ENCODE results near the gene WNK1.
A peak's percentile ranks its signal among the peaks of the same experiment; 100 is the strongest.
"Not testable (repeated sequence)": the region's sequence is repeated elsewhere in the genome, so short reads cannot be mapped to it uniquely, and the experiment has no call there.

WNK1 gene

DNA sequence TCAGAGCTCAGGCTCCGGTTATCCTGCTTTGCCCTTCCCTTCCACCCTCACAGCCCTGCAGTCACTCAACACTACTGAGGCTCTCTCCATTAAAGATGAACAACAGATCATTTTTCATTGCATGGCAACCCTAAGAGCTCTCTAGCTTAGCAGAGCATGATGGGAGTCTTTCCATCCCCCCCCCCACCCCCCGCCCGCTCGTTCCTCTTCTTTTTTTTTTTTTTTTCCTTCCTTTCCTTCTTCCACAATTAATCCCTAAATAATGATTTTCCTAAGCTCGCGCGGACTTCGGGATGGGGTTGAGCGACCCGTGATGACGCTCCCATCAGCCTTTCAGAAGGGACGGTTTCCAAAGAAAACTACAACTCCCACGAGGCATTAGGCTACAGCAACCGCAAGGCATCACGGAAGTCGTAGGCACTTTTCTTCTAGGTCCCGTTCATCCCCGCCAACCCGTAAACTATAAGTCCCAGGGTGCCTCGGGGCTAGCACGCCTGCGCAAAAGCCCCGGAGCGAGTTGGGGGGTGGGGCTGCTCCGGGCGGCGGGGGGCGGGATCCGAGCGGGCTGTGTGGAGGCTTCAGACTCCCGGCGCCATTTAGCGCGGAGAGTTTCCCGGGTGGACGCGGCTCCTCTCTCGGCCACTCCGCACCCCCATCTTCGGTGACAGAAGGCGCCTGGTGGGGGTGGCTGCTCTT, at the start of gene WNK1:
Gene WNK1 (plus strand): TSS at position 581 of the 696 bp plus-strand sequence. CDS start 987 bp downstream, outside the sequence.
- peak; percentile 95 to 97 for DNase-seq (ENCODE audit: low read depth in 2 of 2)

DNA sequence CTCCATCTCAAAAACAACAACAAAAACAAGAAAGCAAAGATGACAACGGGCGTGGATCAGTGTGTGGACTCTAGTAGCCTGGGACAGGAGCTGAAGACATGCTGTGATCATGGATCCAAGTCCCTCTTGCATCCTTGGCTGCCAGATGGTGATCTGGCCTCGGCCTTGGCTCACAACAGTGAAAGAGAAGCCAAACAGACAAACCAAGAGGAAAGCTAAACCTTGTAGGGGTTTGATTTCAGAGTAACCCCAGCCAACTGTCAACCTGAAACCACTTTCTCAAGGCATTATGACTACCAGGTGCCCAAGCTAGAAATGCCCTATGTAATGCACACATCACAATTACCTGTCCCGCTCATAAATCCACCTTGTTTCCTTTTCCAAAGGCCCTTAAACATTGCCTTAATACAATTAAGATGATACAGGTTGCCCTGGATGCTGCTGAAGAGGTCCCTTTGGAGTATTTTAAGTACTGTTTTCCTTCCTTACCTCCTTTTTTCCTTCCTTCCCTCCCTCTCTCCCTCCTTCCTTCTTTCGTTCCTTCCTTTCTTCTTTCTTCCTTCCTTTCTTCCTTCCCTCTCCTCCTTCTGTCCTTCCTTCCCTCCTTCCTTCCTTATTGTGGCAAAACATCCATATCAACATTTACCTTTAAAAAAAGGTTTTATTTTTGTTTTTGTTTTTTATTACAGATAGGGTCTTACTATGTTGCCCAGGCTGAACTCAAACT, 47.7 kb upstream of the WNK1 start:
- no peak for DNase-seq (ENCODE audit: low read depth in 2 of 2)

DNA sequence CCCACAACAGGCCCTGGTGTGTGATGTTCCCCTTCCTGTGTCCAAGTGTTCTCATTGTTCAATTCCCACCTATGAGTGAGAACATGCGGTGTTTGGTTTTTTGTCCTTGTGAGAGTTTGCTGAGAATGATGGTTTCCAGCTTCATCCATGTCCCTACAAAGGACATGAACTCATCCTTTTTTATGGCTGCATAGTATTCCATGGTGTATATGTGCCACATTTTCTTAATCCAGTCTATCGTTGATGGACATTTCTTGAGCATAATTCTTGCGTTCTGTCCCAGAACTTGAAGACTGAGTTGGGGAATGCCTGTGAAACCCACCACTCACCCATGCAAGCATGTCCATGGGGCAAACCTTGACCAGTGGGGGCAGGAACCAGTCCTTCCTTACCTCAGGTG, 44.3 kb upstream of the WNK1 start:
- DNase-seq (ENCODE audit: low read depth in 2 of 2) = not testable (repeated sequence)

DNA sequence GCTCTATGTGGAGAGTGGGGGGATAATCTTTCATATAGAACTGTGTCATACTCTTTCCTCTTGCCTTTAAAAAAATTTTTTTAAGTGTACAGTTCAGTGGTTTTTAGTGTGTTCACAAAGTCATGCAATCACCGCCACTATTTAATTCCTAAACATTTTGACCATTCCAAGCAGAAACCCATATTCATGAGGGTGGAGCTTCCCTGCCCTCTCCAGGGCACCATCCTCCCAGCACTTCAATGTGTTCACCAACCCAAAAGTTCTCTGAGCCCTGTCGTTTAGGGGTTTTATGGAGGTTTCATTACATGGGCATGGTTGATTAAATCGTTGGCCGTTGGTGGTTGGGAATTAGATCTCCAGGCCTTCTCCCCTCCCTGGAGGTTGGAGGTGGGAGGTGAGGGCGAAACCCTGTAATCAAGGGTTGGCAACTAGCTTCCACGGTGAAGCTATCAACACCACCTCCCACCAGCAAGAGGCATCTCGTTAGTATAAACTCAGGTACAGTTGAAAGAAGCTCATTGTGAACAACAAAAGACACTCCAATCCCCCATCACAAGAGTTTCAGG, 42.8 kb upstream of the WNK1 start:
- DNase-seq (ENCODE audit: low read depth in 2 of 2) = no peak

DNA sequence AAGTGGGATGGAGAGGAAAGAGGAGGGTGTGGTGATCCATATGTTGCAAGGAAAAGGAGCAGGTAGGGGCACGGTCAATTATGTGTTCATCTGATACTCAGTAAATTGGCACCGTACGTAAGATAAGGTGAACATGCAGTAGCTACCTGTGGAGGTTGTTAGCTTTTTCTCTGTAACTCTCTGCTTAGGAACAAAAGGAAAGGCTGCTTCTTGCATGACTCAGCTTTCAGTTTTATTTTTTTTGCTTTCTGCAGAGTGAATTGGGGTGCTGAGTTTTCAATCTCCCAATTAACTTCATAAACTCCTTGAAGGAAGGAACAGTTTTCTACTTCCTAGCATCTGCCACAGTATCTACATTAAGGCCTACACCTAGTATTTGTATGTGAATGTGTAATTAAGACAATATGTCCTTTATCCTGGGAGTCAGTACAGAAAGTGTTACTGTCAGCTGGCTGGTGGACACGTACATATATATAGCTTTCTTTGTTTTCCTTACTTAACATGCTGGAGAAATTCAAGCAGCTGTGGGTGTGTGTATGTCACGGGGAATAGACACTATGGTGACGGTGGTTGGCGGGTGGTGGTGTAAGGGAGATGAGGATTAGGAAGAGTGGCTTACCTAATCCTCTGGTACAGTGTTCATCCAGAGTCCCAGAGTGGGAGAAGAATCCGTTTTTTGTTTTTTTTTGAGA, 40.1 kb upstream of the WNK1 start:
- DNase-seq (ENCODE audit: low read depth in 2 of 2) = no peak

DNA sequence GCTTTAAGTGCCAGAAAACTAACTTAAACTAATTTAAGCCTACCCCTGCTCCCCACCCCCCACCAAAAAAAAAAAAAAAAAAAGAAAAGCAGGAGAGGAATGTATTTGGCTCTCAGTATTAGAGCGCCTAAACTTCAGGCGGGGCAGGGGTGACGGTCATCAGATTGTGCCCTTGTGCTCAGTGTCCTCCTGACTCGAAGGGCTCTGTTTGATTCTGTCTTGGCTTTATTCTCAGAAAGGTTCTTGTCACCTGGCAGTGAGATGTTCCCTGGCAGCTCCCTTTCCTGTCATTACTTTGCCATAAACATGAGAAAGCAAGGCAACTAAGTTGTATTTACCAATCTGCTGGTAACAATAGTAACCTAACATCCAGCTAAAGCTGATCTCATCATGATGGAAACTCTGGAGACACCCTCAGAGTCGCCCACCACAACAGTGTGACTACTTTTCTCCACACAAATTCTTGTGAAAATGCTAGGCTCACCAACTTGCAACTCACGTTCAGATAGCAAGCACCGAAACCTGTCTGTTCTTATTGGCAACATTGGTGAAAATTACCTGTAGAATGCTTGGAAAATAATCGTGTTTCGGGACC, 39.0 kb upstream of the WNK1 start:
- DNase-seq (ENCODE audit: low read depth in 2 of 2) = peak; percentile 44 to 50

DNA sequence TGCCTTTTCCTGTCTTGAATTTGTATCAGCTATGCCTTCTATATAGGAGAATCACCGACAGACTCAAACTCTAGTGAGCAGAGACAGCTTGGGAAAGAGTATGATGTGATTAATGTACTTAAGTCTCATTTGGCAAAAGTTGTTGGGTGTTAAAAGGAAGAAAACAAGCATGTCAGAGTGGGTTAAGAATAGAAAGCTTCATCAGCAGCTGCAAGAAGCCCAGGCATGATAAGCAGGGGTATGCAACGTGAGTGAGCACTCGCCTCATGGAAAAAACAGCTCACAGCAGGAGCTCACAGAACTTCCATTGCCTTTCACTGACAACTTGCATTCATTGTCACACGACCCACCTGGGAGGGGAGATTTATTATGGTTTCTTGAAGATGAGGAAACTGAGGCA, 35.9 kb upstream of the WNK1 start:
- DNase-seq (ENCODE audit: low read depth in 2 of 2) = peak; percentile 32 to 36

DNA sequence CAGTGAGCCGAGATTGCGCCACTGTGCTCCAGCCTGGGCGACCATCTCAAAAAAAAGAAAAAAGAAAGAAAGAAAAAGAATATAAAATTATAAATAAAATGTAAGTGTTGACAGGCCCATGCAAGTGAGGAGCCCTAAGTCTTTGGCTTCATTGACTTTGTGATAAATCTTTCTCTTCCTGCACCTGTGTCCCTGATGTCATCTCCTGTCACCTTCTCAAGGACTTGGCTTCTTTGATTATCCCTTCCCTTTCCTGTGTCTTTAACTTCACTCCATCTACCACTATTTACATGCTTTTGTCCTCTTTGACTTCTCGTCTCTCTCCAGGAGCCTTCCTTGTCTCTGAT, 33.6 kb upstream of the WNK1 start:
- DNase-seq (ENCODE audit: low read depth in 2 of 2) = no peak

DNA sequence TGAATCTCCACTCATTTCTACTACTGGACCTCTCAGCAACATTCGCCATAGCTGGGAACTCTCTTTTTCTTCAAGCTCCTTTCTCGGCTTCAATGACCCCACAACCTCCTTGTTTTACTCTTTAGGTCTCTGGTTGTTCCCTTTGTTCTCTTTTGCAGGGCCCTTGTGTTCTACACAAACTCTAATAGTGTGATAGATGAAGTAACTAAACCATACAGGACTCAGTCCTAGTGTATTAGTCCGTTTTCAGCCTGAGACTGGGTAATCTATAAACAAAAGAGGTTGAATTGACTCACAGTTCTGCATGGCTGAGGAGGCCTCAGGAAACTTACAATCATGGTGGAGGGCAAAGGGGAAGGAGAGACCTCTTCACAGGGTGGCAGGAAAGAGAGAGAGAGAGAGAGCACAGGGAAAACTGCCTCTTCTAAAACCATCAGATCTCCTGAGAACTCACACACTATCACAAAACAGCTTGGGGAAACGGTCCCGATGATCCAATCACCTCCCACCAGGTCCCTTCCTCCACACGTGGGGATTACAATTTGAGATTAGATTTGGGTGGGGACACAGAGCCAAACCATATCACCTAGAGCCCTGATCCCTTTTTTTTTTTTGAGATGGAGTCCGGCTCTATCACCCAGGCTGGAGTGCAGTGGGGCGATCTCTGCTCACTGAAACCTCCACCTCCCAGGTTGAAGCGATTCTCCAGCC, 32.0 kb upstream of the WNK1 start:
- no peak for DNase-seq (ENCODE audit: low read depth in 2 of 2)

DNA sequence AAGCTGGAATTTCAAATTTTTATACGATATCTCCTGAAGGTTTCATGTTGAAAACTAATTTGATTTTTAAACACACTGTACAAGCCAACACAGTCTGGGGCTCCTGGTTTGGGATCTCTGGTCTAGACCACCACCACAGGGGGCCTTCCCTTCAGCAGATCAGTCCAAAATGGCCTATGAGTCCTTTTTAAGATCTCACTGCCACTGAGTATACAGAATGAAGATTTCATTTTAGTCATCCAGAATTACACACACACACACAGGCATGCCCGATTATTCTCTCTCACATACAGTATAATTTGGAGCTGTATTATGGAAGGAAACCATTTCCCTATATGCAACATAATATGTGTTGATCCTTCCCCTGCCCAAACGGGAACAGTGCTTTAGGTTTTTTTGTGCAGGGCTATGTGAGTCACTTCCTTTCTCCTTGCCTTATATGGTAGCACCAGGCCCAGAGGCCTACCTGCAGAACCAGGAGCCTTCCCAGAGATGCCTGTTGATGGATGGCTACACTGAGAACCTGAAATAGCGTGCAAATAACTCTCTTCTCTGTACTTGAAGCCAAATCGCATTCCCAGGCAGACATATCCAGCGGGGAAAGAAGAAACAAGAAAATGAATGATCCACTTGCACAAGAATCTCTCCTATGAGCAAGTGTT, 28.1 kb upstream of the WNK1 start:
- DNase-seq (ENCODE audit: low read depth in 2 of 2) = no peak

DNA sequence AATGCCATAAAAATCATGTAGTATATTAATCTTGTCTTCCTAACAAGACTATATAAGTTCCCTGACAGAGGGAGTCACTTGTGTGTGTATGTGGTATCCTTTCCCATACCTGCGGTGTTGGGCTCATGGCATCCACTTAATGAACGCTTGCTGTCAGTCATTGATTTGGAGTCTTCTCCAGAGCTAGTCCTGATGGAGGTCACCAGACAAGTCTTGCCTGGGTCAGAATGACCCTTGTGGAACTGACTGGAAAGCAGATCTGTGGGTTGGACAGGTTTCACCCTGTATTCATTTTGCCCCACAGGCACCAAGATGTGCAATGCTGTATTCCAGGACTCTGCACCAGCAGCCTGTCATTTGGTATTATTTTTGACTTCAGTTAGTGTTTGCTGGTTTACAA, 27.3 kb upstream of the WNK1 start:
- no peak for DNase-seq (ENCODE audit: low read depth in 2 of 2)

DNA sequence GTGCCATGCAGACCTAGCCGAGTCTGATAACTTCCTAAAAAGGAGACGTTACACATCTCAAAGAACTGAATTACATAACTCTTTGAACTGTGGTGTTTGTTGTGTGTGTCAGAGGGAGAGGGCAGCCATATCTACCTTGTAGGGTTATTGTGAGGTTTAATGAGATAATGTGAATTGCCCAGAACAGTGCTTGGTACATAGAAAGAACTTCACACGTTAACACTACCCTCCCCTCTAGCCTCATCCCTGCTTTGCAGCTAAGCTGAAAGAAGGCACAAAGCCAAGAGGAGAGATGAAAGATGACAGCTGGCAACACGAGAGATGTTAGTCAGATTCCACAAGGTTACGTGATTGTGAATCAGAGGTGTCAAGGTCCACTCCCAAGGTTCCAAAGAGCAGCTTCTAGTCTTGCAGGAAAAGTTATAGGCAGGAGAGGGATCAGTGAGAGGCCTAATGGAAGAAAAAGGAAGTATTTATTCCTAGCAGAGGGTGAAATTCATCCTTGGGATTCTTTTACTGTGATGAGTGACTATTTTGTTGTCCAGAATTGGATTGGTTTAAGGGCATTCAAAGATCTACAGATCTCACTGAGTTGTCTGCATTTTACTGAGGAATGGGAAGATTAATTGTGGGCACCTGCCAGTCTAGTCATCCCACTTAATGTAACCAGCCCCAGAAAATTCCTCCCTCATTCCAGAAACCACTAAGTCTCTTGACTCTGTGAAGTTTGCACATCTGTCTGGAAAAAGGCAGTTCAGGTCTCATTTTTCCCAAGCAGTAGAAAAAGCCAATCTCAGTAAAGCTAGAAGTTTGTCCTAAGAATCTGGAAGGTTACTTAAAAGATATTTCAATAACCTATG, 25.9 kb upstream of the WNK1 start:
- DNase-seq (ENCODE audit: low read depth in 2 of 2) = no peak

DNA sequence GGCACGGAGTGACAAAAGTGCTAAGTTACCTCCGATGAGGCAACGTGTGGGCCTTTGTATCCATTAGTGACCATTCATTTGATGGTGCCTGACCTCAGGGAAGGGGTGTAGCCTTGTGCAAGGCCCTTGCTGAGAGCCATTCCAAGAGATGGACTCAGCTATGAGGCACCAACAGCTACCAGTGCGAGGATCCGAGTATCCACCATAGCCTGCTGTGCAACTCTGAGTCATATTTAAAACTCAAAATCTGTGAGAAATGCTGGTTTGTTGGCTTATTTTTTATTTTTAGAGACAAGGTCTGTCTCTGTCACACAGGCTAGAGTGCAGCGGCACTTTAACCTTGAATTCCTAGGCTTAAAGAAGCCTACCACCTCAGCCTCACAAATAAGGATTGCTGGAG, 25.1 kb upstream of the WNK1 start:
- no peak for DNase-seq (ENCODE audit: low read depth in 2 of 2)

DNA sequence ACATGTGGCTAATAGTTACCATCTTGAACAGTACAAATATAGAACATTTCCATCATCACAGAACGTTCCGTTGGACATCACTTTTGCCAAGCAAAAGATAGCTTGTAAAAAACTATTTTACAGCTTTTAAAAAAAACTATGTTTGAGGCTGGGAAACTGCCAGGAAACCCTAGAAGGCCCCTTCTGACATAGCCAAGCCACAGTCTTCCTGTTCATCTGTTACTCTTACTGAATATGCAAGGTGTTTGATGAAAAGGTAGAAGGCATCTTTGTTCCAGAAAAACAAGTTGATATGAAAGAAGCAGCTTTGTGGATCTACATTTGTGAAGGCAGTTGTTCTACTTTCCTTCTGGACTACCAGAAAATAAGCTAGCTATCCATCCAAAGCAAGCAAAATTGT, 23.6 kb upstream of the WNK1 start:
- DNase-seq (ENCODE audit: low read depth in 2 of 2) = no peak

DNA sequence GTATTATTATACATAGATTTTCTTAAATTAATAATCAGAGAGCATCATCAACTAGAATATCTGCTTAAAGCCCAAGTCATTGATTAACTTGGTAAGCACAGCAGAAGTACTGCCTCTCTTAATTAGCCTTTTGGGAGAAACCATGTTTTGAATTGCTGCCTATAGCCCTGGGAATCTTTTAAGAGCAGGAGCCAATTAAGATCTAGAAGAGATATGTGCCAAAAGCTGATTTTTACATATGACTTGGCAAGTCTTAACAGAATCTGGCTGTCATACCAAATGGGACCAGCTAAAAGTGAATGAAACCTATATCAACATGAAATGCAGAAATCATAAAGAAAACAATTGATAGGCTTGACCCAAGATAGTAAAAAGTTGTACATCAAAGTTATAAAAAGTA, 23.2 kb upstream of the WNK1 start:
- no peak for DNase-seq (ENCODE audit: low read depth in 2 of 2)

DNA sequence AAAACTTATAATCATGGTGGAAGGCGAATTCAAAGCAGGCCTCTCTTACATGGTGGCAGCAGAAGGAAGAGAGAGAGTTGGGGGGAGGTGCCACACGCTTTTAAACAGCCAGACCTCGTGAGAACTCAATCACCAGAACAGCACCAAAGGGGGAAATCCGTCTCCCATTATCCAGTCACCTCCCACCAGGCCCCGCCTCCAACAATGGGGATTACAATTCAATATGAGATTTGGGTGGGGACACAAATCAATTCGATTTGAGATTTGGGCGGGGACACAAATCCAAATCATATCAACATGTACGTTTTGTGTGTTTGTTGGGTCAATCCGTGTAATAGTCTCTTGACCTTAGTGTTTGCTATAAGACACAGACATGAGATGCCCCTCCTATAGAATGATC, 21.8 kb upstream of the WNK1 start:
- no peak for DNase-seq (ENCODE audit: low read depth in 2 of 2)

DNA sequence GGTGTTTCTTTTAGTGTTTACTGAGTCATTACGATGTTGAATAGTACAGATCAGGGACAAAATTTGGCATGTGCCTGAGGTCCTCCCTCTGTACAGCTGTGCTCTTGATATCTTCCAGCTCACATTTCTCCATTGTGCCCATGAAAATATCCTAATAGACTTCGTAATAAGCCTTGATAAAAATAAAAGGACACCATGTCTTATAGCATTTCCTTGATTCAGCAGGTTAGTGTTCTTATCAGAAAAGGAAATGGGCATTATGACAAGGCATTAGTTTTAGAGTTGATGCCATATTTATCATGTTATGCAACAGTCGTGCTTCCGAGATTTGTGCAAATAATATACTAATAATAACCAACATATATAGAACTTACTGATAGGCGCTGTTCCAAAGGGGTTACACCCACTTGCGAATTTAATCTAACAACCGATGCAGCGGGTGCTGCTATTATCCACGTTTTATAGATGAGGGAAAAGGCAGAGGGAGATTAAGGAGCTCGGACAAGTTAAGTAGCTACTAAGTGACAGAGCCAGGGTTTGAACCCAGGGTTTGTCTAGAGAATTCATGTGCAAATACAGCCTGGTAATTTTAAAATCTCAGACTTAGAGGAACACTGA, 15.1 kb upstream of the WNK1 start:
- no peak for DNase-seq (ENCODE audit: low read depth in 2 of 2)

DNA sequence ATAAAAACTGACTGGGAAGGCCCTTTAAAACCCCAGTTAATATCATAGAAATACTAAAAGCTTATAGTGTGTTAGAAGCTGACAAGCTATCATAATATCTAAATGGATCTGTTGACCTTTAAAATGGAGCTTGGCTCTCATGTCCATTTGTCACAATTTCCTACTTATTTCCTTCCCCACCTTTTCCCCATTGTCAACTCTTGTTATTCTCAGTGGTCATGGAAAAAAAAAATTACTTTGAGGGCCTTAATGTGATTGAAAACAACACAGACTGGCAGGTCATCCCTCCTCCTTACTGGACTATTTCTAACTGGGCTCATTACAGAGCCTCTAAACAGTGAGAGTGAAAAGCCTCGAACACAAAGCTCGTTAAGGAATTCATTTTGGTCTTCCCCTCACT, 13.7 kb upstream of the WNK1 start:
- no peak for DNase-seq (ENCODE audit: low read depth in 2 of 2)

DNA sequence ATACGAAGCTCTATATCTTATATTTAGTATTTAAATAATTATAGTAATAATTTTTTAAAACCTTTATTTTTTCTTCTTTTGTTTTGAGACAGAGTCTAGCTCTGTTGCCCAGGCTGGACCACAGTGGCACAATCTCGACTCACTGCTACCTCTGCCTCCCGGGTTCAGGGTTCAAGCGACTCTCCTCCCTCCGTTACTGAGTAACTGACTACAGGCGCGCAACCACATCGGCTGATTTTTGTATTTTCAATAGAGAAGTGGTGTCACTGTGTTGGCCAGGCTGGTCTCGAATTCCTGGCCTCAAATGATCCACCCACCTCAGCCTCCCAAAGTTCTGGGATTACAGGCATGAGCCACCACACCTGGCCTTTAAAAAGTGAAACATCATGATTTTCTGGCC, 13.0 kb upstream of the WNK1 start:
- DNase-seq (ENCODE audit: low read depth in 2 of 2) = no peak

DNA sequence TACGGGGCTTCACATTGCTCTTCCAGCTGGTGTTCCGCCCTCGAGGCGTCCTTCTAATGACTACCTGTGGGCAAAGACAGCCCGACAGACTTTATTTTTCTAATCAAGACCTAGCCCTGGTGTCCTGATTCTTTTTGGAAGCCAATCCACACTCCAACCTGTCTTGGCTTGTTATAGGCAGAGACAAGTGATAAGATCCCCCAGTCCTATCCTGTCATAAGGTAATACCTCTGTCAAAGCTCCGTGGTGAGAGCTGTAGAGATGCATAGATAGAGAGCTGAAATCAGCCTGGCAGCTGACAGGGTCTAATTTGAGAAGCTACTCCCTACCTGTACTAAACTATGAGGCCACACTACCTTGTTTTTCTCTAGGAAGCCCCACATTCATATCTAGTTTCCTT, 11.5 kb upstream of the WNK1 start:
- no peak for DNase-seq (ENCODE audit: low read depth in 2 of 2)
